NCI-H146 (cell line): ENCODE data around the gene C11orf68.

Source experiments
- DNase-seq: peaks from one replicate; lab custom pipeline; 2025; lab: John Stamatoyannopoulos, UW

The C11orf68 gene

GRCh38 chr11:65890324-65891218 is 28.3 kb downstream of the C11orf68 start, which contains the start of gene CCDC85B:
Gene CCDC85B (plus strand): TSS chr11:65890673. CDS start chr11:65890784, 111 bp downstream.
- peak; percentile 95 for DNase-seq

GRCh38 chr11:65888163-65888814 is 30.6 kb downstream of the C11orf68 start, which contains the start of gene FIBP:
Gene FIBP (minus strand): TSS chr11:65888471. CDS start chr11:65888418, 53 bp downstream.
- peak; percentile 97 for DNase-seq

GRCh38 chr11:65887723-65888162 is 31.1 kb downstream of the C11orf68 start:
- DNase-seq, result no peak

GRCh38 chr11:65886826-65887722 is 31.8 kb downstream of the C11orf68 start:
- DNase-seq, result no peak

- DNase-seq, result no peak
Measured at GRCh38 chr11:65885808-65886536, 32.9 kb downstream of the C11orf68 start.

GRCh38 chr11:65885231-65885630 is 33.6 kb downstream of the C11orf68 start:
- DNase-seq, result no peak

- DNase-seq, result peak; percentile 75
Measured at GRCh38 chr11:65884716-65885092, 34.2 kb downstream of the C11orf68 start.

GRCh38 chr11:65883786-65884715 is 34.8 kb downstream of the C11orf68 start:
- no peak for DNase-seq

GRCh38 chr11:65883058-65883761 is 35.7 kb downstream of the C11orf68 start:
- DNase-seq, result no peak

- DNase-seq, result no peak
Measured at GRCh38 chr11:65882120-65883057, 36.5 kb downstream of the C11orf68 start.

- no peak for DNase-seq
Measured at GRCh38 chr11:65880844-65881421, 37.9 kb downstream of the C11orf68 start.

GRCh38 chr11:65880027-65880426 is 38.8 kb downstream of the C11orf68 start:
- no peak for DNase-seq

GRCh38 chr11:65879617-65880016 is 39.2 kb downstream of the C11orf68 start, which contains the start of gene CTSW:
Gene CTSW (plus strand): TSS chr11:65879837. CDS start chr11:65879855, 18 bp downstream.
- DNase-seq, result no peak

- peak; percentile 96 for DNase-seq
Measured at GRCh38 chr11:65873318-65874156, 45.3 kb downstream of the C11orf68 start.

GRCh38 chr11:65872586-65873317 is 46.1 kb downstream of the C11orf68 start, which contains the start of gene EFEMP2:
Gene EFEMP2 (minus strand): TSS chr11:65872800. CDS start chr11:65872354, 446 bp downstream.
- peak; percentile 30 for DNase-seq
